ENCODE results near the gene TEDC2. TPM values are rescaled to one million over a fixed set of nuclear protein-coding genes. Genes with fewer than 3 reads are reported as not detected.

TEDC2 gene
- polyA plus RNA-seq, 1 of the 3 experiments (the other 2 are of a cell fraction) = 15.6 TPM

DNA sequence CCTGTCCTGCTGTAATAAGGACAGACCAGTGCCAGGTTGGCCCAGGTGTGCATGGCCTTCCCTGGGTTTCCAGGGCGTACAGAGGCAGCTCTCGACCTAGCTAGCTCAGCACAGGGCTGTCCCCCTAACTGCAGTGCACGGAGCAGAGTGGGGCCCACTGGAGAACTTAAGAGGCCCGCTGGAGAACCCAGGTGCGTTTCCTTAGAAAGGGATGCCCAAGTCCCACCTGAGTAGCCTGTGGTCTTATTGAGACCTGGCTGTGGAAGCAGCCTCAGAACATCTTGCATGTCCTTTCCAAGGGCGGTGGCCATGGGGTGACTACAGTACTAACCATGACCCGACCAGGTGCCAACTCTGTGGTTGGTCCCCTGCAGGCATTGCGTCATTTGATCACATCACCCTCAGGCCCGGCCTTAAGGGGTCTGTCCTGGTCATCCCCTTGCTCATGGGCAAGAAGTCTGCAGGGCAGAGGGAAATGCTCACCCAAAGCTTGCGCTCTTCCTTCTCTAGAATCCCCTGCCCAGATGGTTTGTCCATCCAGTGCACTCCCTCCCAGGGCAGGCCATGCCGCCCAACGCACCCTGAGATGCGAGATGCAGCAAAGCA lies 34.0 kb upstream of the TEDC2 start:
- no peak for DNase-seq
- Histone ChIP-seq H3K4me1 (ENCODE audit: control insufficient read depth in 1 of 2, insufficient read depth in 2 of 2, low read depth in 1 of 2, low read length in 1 of 2) (peaks cover 6 to 34% of the 10 kb centered on the region in 2 experiments), H3F3A (replicated peaks; ENCODE audit: insufficient read depth) (no peaks in the 10 kb centered on the region), H3K4me2 (no peak overlapping the region), H3K79me2 (ENCODE audit: insufficient read depth) (peaks cover 16% of the 10 kb centered on the region), H3K4me3 (ENCODE audit: low read depth in 2 of 2, low read length in 1 of 2) (no peak overlapping the region), H4K20me1 (ENCODE audit: insufficient read depth) (0 out of 2 replicates have a peak, but pooled peaks cover 4% of the 10 kb centered on the region), H3K36me3 (replicated peaks in 1 of 2; ENCODE audit: control insufficient read depth in 1 of 2, insufficient read depth in 2 of 2, low read length in 1 of 2) (no peaks in the 10 kb centered on the region), H2AFZ (ENCODE audit: low read depth) (no peak overlapping the region), H3K27ac (ENCODE audit: low read depth in 2 of 2, low read length in 1 of 2) (no peak overlapping the region), H3K27me3 (ENCODE audit: insufficient read depth) (no peaks in the 10 kb centered on the region), H3K9me3 (no peaks in the 10 kb centered on the region), H3K9me2 (no peaks in the 10 kb centered on the region), H3K9ac (no peak overlapping the region)
- 92% methylated on average over 6 of the region's 13 CpGs for WGBS (ENCODE audit: low lambda C conversion rate)
- POLR2A ChIA-PET = no interaction called here
- CTCF ChIA-PET = interaction anchor here (1.2 kb wide), 2 partner anchors 75 to 85 kb away, joined by 4 to 6 read pairs; partner anchors contain the start of gene ABCA3
- TF ChIP-seq TAF1 (IDR thresholded peaks at IDR 0.05; ENCODE audit: borderline replicate concordance, low read depth, low read length) (no peak), MXI1 (IDR thresholded peaks at IDR 0.05; ENCODE audit: low read depth, low read length) (no peak), RXRA (IDR thresholded peaks at IDR 0.05; ENCODE audit: borderline replicate concordance, low read depth) (no peak), YY1 (IDR thresholded peaks at IDR 0.05; ENCODE audit: low read depth) (no peak), RFX5 (IDR thresholded peaks at IDR 0.05; ENCODE audit: low read length) (no peak), TCF12 (IDR thresholded peaks at IDR 0.05) (no peak), POLR2AphosphoS5 (IDR thresholded peaks at IDR 0.05; ENCODE audit: low read depth, low read length) (no peak), TEAD4 (IDR thresholded peaks at IDR 0.05; ENCODE audit: borderline replicate concordance, insufficient read depth) (no peak), CHD2 (IDR thresholded peaks at IDR 0.05; ENCODE audit: low read length, partially characterized antibody) (no peak)
- TF ChIP-seq, protein P1, sequence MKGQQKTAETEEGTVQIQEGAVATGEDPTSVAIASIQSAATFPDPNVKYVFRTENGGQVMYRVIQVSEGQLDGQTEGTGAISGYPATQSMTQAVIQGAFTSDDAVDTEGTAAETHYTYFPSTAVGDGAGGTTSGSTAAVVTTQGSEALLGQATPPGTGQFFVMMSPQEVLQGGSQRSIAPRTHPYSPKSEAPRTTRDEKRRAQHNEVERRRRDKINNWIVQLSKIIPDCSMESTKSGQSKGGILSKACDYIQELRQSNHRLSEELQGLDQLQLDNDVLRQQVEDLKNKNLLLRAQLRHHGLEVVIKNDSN (IDR thresholded peaks at IDR 0.05; ENCODE audit: borderline replicate concordance, low read depth) = no peak
- TF ChIP-seq, protein P2, sequence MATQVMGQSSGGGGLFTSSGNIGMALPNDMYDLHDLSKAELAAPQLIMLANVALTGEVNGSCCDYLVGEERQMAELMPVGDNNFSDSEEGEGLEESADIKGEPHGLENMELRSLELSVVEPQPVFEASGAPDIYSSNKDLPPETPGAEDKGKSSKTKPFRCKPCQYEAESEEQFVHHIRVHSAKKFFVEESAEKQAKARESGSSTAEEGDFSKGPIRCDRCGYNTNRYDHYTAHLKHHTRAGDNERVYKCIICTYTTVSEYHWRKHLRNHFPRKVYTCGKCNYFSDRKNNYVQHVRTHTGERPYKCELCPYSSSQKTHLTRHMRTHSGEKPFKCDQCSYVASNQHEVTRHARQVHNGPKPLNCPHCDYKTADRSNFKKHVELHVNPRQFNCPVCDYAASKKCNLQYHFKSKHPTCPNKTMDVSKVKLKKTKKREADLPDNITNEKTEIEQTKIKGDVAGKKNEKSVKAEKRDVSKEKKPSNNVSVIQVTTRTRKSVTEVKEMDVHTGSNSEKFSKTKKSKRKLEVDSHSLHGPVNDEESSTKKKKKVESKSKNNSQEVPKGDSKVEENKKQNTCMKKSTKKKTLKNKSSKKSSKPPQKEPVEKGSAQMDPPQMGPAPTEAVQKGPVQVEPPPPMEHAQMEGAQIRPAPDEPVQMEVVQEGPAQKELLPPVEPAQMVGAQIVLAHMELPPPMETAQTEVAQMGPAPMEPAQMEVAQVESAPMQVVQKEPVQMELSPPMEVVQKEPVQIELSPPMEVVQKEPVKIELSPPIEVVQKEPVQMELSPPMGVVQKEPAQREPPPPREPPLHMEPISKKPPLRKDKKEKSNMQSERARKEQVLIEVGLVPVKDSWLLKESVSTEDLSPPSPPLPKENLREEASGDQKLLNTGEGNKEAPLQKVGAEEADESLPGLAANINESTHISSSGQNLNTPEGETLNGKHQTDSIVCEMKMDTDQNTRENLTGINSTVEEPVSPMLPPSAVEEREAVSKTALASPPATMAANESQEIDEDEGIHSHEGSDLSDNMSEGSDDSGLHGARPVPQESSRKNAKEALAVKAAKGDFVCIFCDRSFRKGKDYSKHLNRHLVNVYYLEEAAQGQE (IDR thresholded peaks at IDR 0.05; ENCODE audit: low read depth, low read length) = no peak
- TF ChIP-seq, protein P3, sequence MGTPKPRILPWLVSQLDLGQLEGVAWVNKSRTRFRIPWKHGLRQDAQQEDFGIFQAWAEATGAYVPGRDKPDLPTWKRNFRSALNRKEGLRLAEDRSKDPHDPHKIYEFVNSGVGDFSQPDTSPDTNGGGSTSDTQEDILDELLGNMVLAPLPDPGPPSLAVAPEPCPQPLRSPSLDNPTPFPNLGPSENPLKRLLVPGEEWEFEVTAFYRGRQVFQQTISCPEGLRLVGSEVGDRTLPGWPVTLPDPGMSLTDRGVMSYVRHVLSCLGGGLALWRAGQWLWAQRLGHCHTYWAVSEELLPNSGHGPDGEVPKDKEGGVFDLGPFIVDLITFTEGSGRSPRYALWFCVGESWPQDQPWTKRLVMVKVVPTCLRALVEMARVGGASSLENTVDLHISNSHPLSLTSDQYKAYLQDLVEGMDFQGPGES (IDR thresholded peaks at IDR 0.05; ENCODE audit: low read depth, low read length) = no peak
- TF ChIP-seq, protein P4, sequence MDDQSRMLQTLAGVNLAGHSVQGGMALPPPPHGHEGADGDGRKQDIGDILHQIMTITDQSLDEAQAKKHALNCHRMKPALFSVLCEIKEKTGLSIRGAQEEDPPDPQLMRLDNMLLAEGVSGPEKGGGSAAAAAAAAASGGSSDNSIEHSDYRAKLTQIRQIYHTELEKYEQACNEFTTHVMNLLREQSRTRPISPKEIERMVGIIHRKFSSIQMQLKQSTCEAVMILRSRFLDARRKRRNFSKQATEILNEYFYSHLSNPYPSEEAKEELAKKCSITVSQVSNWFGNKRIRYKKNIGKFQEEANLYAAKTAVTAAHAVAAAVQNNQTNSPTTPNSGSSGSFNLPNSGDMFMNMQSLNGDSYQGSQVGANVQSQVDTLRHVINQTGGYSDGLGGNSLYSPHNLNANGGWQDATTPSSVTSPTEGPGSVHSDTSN (IDR thresholded peaks at IDR 0.05) = no peak
- TF ChIP-seq, protein P5, sequence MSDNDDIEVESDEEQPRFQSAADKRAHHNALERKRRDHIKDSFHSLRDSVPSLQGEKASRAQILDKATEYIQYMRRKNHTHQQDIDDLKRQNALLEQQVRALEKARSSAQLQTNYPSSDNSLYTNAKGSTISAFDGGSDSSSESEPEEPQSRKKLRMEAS (IDR thresholded peaks at IDR 0.05; ENCODE audit: low read depth) = no peak
